ENCODE measurements around the gene NDNF. TPM values are rescaled to one million over a fixed set of nuclear protein-coding genes. Genes with fewer than 3 reads are reported as not detected.

NDNF gene
- total and polyA plus RNA-seq, 11 donors: 2.8 to 11.2 (median 6.9) TPM

- intact Hi-C loops (cut with DNase I): loop anchor here in 7 of 10 donors (5.0 to 10.0 kb wide), 6 partner anchors 68 to 1021 kb away; no protein-coding TSS in a partner anchor
- ATAC-seq (no peak), DNase-seq (no peak)
- Histone ChIP-seq H3K9me3 (no peaks in the 10 kb centered on the region), H3K4me1 (no peaks in the 10 kb centered on the region), H3K27me3 (no peaks in the 10 kb centered on the region), H3K27ac (no peak overlapping the region), H3K36me3 (no peaks in the 10 kb centered on the region), H3K4me3 (no peak overlapping the region)
- TF ChIP-seq POLR2A (IDR thresholded peaks at IDR 0.05) (no peak), CTCF (IDR thresholded peaks at IDR 0.05) (no peak)
Observed at GRCh38 chr4:121093261-121093660, 20.9 kb upstream of the NDNF start.

- DNase-seq (no peak), ATAC-seq (no peak)
- Histone ChIP-seq H3K4me3 (no peak overlapping the region), H3K36me3 (no peaks in the 10 kb centered on the region), H3K27ac (no peak overlapping the region), H3K27me3 (no peaks in the 10 kb centered on the region), H3K9me3 (no peaks in the 10 kb centered on the region), H3K4me1 (no peaks in the 10 kb centered on the region)
- intact Hi-C loops (cut with DNase I): loop anchor here in 7 of 10 donors (5.0 to 10.0 kb wide), 6 partner anchors 67 to 1020 kb away; no protein-coding TSS in a partner anchor
- TF ChIP-seq CTCF (IDR thresholded peaks at IDR 0.05) (no peak), POLR2A (IDR thresholded peaks at IDR 0.05) (no peak)
Observed at GRCh38 chr4:121091941-121092340, 19.6 kb upstream of the NDNF start.

- H3K4me3 ChIP-seq: no peak overlapping the region
- intact Hi-C loops (cut with DNase I): no loop called here
- no peaks in the 10 kb centered on the region for H3K36me3 ChIP-seq
- peaks cover 0 to 4% (median 0%) of the 10 kb centered on the region in 12 donors for H3K9me3 ChIP-seq
- H3K27ac ChIP-seq: no peak overlapping the region
- no peaks in the 10 kb centered on the region for H3K27me3 ChIP-seq
- 81 to 92% (median 90%) methylated on average over 4 of the region's 4 CpGs for WGBS, 4 donors
- no peaks in the 10 kb centered on the region for H3K4me1 ChIP-seq
- DNase-seq (no peak), ATAC-seq (no peak)
- TF ChIP-seq CTCF (IDR thresholded peaks at IDR 0.05) (no peak), POLR2A (IDR thresholded peaks at IDR 0.05) (no peak)
Observed at GRCh38 chr4:121088867-121089266, 16.5 kb upstream of the NDNF start.

GRCh38 chr4:121079376-121079775, 7.0 kb upstream of the NDNF start:
- intact Hi-C loops (cut with DNase I): loop anchor here in 5 of 10 donors (10.0 kb wide), 3 partner anchors 55 to 165 kb away; partner anchors contain the start of gene PRDM5 (in 3 of the 5)
- H3K4me3 ChIP-seq: no peak overlapping the region
- WGBS, 4 donors: 82 to 94% (median 91%) methylated on average over 1 of the region's 1 CpG
- H3K36me3 ChIP-seq: no peaks in the 10 kb centered on the region
- TF ChIP-seq POLR2A (IDR thresholded peaks at IDR 0.05) (no peak), CTCF (IDR thresholded peaks at IDR 0.05) (no peak)
- no peak for ATAC-seq
- H3K27me3 ChIP-seq: peaks cover 0 to 9% (median 0%) of the 10 kb centered on the region in 9 donors
- H3K4me1 ChIP-seq: no peaks in the 10 kb centered on the region
- no peak for DNase-seq
- no peak overlapping the region for H3K27ac ChIP-seq
- H3K9me3 ChIP-seq: no peaks in the 10 kb centered on the region

Measured in heart left ventricle (tissue), 16 donors.